SK-N-SH (cell line): ENCODE data around the gene KCNK15.

ENCODE experiments used
- CTCF ChIP-seq: fragments of 200-600 bp; sonication (generic); IDR thresholded peaks from 2 replicates; pipeline ENCODE4 v1.6.1; 2017; ENCODE audit warnings: antibody characterized with exemption, mild to moderate bottlenecking, moderate library complexity
- JUND ChIP-seq: IDR thresholded peaks from 2 replicates; pipeline ENCODE4 v1.4.0; 2012
- MXI1 ChIP-seq: IDR thresholded peaks from 2 replicates; pipeline ENCODE4 v1.6.1; 2012; ENCODE audit warnings: mild to moderate bottlenecking, low read depth, low read length, improper control_type of control experiment
- RAD21 ChIP-seq: IDR thresholded peaks from 2 replicates; pipeline ENCODE4 v1.6.1; 2012; ENCODE audit warnings: mild to moderate bottlenecking, low read length
- REST ChIP-seq: IDR thresholded peaks from 2 replicates; pipeline ENCODE4 v1.6.1; 2012; ENCODE audit warnings: mild to moderate bottlenecking, low read depth, low read length, moderate library complexity
- SIN3A ChIP-seq: IDR thresholded peaks from 2 replicates; pipeline ENCODE4 v1.6.1; 2012; ENCODE audit warnings: low read depth, mild to moderate bottlenecking, low read length, moderate library complexity, borderline replicate concordance
- SMC3 ChIP-seq: IDR thresholded peaks from 2 replicates; pipeline ENCODE4 v1.6.1; 2012; ENCODE audit warnings: low read depth, low read length, improper control_type of control experiment
- TEAD4 ChIP-seq: IDR thresholded peaks from 2 replicates; pipeline ENCODE4 v1.4.0; 2012; ENCODE audit warnings: mild to moderate bottlenecking, borderline replicate concordance; ENCODE audit not compliant: insufficient read depth
- YY1 ChIP-seq: IDR thresholded peaks from 2 replicates; pipeline ENCODE4 v1.4.0; 2012; ENCODE audit warnings: low read depth, mild to moderate bottlenecking

DNA sequence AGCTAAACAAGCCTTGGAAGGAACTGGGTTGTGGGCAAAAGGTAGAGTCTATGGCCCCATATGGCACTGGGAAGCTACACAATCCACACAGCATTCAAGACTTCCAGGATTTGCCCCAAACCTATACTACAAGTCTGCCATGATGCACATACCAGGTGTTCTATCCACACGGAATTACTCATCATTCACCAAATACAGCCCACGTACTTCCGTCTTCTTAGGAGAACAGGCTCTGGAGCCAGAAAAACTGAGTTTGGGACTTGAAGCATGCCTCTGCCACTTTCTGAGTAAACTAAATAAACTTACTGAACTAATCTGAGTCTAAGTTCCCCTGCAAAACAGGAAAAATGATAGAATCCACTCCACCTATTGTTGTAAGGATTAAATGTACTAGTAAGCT lies 36.1 kb downstream of the KCNK15 start:
- no peak for TF ChIP-seq REST
- TF ChIP-seq CTCF: no peak
- TF ChIP-seq SIN3A: no peak
- TF ChIP-seq JUND: no peak
- TF ChIP-seq SMC3: no peak
- TF ChIP-seq YY1: no peak
- TF ChIP-seq RAD21: no peak
- no peak for TF ChIP-seq MXI1
- no peak for TF ChIP-seq TEAD4
